SKM-1 treated with dmso at 0.1 percent for 144 hours (cell line): ENCODE measurements around the gene RGPD6.
"Not testable (repeated sequence)": the region's sequence is repeated elsewhere in the genome, so short reads cannot be mapped to it uniquely, and the experiment has no call there.

ENCODE experiments used
- DNase-seq: peaks from one replicate; lab custom pipeline; 2025; ENCODE audit not compliant: unreplicated experiment; lab: John Stamatoyannopoulos, UW

The RGPD6 gene

DNA sequence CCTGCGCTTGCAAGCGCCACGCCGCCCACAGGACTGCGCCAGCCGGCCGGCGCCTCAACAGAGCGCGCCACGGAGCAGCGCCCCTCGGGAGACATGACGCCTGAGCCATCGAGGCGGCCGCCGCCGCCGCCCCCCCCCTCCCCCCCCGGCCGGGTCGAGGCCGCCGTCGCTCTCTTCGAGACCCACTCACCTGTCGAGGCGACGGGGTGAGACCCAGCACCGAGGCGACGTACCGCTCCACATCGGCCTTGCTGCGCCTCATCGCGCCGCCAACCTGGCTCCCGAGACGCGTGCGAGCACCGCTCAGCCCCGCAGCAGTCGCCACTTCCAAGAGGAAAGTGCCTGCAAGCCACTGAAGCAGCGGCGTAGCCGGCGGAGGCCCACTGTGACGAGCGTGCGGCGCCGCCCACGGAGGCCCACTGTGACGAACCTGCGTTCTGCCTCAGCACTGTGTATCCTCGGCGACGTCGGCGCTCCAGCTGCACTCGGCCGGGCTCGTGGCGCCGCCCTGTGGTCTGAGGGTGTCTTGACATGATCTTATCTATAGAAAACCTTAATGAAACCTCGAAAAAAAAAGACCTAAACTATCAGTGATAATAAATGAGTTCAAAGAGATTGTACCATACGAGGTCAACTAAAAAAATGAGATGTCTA is at the start of gene RGPD6:
Gene RGPD6 (minus strand): TSS at position 460 of the 654 bp plus-strand sequence. CDS start 198 bp downstream, at position 262.
- DNase-seq, result not testable (repeated sequence)

DNA sequence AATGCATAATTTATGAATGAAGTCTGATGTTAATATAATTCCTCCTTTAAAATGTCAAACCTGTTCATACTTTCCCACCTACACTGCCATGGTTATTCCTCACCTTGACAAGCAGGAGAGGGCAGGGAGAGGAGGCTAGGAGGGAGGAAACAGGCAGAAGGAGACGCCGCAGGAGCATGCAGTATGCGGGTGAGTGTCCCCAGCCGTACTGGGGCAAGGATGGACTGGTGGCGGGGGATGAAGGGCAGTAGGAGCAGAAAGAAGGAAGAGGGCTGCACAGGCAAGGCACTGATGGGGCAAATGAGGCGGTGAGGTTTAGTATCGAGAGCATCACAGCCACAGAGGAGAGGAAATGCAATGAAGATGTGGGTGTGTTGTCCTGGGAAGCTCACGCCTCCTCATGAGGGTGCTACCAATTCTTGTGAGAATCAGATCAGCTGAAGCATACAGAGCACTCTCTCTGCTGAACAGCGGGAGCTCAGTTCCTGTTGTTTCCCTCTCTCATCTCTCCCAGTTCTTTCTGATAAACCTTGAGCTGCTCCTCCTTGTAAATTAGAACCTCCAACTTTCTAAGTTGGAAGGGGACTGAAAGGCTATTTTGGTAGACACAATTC is 42.4 kb upstream of the RGPD6 start:
- DNase-seq, result not testable (repeated sequence)

- DNase-seq, result not testable (repeated sequence)
These were observed 36.9 kb upstream of the RGPD6 start for GRCh38 chr2:110613927-110614326.

DNA sequence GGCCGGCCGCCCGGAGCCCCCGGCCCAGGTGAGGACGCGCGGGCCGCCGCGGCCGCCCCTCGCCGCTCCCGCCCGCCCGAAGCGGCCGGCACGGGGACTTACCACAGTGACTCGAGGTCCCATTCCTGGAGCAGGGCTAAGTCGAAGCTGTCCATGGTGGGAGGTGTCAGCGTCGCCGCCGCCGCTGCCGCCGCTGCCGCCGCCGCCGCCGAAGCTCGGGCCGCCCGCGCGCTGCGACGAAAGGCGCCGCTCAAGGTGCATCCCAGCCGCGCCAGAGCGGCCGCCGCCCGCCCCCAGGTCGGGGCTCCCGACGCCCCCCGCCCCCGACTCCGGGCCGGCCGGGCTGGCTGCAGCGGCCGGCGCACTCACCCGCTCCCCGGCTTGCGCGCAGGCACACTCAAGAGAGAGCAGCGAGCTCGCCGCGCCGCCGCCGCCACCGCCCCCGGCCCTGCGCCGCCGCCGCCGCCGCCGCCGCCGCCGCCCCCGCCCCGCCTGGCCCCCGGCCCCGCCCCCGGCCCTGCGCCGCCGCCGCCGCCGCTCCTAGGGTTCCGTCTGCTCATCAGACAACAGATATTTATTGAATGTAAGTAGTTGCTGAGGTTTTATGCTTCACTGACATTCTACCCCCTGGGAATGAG is 33.7 kb upstream of the RGPD6 start:
- not testable (repeated sequence) for DNase-seq

- DNase-seq, result not testable (repeated sequence)
These were observed 33.0 kb upstream of the RGPD6 start for GRCh38 chr2:110609843-110610612.

- not testable (repeated sequence) for DNase-seq
These were observed 31.9 kb upstream of the RGPD6 start for GRCh38 chr2:110608788-110609502.

GRCh38 chr2:110605057-110605456 is 28.0 kb upstream of the RGPD6 start:
- not testable (repeated sequence) for DNase-seq

DNA sequence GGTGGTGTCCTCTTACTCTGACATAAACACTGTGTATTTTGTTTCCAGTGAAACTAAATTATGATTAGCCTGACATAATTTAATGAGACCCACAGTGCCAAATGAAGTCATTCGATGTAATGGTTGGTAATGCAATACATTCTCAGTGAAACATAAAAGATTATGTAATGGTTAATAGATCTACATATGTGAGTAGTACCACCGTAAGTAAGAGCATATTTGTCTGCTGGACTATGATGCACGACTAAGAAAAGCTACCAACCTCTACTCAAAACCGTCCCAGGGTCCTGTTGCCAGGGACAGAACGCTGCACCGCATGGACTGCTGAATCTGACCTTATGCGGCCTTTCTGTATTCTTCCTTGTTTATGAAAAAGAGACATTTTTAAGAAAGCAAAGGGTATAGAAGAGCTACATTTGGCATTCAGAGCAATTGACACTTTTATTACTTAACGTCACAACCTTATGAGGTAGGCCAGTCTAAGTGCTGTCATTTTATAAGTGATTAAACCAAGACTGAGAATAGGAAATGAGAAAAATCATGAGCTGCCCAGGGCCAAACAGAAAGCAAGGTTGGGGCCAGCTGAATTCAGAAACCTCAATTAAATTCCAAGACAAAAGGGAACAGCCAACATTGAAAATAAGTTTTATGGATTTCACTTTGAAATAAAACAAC is 27.0 kb upstream of the RGPD6 start:
- not testable (repeated sequence) for DNase-seq

GRCh38 chr2:110602139-110602538 is 25.1 kb upstream of the RGPD6 start:
- not testable (repeated sequence) for DNase-seq

DNA sequence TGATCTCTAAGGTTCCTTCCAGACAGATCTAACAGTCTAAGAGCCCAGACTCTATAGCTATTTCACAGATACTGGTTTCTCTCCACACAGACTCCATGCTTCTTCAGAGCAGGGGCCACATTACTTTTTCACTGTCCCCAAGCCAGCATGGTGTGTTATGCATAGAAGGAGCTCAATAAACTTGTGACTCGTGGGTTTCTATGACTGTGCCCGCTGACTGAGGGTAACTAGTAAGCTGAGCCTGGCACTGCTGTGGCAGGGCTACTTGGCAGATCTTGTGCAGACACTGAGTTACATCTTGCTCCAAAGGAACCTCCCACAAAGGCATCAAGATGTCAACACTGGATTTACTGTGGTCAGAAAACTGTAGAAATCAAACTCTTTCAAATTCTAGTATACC is 15.0 kb upstream of the RGPD6 start:
- DNase-seq, result not testable (repeated sequence)

GRCh38 chr2:110589677-110590330 is 12.8 kb upstream of the RGPD6 start:
- not testable (repeated sequence) for DNase-seq

DNA sequence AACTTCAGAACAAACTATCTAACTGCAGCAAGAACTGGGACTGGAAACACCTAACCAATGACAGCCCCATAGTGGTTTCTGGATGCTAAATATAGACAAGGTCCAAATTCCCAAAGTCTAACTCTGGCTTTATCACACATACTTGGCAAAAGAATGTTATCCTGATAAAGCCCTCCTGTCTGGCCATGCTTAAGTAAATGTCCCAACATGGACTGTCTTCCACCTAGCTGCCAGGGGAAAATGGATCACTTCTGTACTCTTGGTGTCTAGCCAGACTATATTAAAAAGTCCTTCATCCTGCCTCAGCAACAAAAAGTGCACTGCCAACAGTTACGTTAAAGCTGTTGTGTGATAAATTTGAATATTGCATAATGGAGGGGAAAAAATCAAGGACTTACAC is 11.5 kb upstream of the RGPD6 start:
- not testable (repeated sequence) for DNase-seq

DNA sequence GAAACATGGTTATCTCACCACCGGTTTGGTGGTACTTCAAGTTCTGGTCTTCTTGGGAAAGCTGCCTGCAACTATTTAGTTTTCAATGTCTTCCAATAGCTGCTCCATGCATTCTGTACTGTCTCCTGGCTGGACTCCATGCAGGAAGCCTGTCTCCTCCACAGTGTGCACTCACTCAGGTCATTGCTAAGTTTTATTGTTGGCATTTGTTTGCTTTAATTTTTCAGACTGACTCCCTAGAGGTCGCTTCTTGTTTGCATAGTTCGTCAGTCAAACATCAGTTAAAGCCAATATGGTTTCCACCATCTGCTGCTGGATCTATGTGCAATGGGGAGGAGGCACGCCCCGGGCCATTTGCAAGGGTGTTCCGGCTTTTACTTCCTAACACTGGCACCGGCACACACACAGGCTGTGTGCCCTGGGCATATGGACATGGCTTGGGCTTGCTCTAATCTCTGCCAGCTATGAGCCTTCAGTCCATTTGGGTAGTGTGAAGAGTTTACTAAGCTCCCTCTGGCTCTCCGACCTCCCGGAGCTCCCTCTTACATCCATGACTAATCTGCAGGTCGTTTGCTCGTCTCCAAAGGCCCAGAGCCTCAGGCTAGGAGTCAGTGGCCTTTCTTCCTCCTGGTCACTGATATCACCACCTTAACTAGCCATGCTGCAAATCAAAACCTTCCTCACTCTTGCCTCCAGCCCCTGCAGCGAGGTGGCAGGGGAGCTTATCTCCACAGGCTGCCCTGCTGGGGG is 2.4 kb upstream of the RGPD6 start:
- not testable (repeated sequence) for DNase-seq

GRCh38 chr2:110578429-110578828 is 1.4 kb upstream of the RGPD6 start:
- DNase-seq, result not testable (repeated sequence)

DNA sequence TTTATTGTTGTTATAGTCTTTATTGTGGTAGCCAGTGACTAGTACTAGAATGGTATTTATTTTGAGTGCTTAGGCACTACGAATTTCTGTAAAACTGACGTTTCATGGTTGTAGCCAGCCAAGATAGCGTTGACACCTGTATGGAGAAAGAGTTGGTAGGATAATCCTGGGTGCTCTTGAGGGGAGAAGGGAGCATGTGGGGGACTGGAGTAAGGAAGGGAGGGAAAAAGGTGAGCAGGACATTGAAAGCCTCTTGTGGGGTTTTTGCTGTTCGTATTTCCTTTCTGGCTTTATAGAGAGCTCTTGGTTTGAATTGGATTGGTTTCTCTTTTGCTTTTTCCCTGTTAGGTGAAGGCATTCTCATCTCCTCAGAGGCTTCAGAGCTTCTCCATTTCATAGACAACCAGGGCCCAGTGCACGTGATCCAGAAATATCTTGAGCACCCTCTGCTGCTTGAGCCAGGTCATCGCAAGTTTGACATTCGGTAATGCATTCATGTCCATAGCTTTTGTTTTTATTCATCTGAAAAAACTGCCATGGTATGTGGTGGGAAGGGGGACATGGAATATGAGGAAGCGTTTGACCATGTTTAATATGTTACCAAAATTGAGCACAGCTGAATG is 77.2 kb downstream of the RGPD6 start:
- DNase-seq, result not testable (repeated sequence)

DNA sequence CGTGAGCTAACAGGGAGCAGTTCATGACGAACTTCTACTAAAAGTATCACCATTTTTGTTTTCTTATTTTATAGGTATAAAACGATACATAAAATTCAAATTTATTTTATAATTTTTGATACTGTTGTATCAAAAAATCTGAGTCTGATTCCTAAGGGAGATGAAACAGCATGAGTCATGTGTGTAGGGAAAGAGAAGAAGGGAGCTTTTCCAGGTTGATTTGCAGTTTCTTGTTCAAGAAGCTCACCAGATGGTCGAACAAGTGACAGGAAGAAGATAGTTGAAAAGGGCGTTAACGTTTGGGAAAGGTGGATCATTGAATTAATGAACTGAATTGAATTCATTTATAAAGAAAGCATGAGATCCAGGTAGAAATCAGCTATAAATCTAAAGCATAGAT is 81.0 kb downstream of the RGPD6 start:
- not testable (repeated sequence) for DNase-seq

GRCh38 chr2:110494488-110494887 is 82.5 kb downstream of the RGPD6 start:
- not testable (repeated sequence) for DNase-seq

GRCh38 chr2:110488991-110489390 is 88.0 kb downstream of the RGPD6 start:
- not testable (repeated sequence) for DNase-seq
